A673 (cell line): ENCODE data around the gene SMOC1. TPM values are rescaled to one million over a fixed set of nuclear protein-coding genes. Genes with fewer than 3 reads are reported as not detected.

Experiments used
- BruUV-seq: library from RNA; stranded (reverse); fragments of 400-500 nt; replicated peaks from 2 replicates; lab custom pipeline; 2021; lab: Mats Ljungman, UMichigan
- CTCF ChIA-PET: fragments of 300-600 bp; sonication (Branson Sonifier 250); formaldehyde crosslinking; loops from one replicate; lab custom pipeline; 2022; ENCODE audit warnings: antibody characterized with exemption; lab: Charles Lee
- POLR2A ChIA-PET: fragments of 300-600 bp; sonication (Branson Sonifier 250); formaldehyde crosslinking; loops from one replicate; lab custom pipeline; 2022; ENCODE audit warnings: antibody characterized with exemption; ENCODE audit not compliant: low non-redundant PET; lab: Charles Lee
- DNase-seq: peaks from one replicate; pipeline ENCODE4 v3.0.0-alpha.2; 2015; ENCODE audit warnings: low spot score
- H3K27ac ChIP-seq: fragments of 200-600 bp; sonication (generic); 2 replicates; pipeline ENCODE4 v1.5.1; 2016; ENCODE audit warnings: mixed run types, low read depth, mild to moderate bottlenecking, mixed read lengths, antibody characterized with exemption, low read length; ENCODE audit not compliant: poor library complexity, severe bottlenecking
- H3K27me3 ChIP-seq: fragments of 200-600 bp; sonication (generic); replicated peaks from 2 replicates; pipeline ENCODE4 v1.6.1; 2017; ENCODE audit warnings: mixed run types, low read depth, mild to moderate bottlenecking, mixed read lengths, antibody characterized with exemption, low read length; ENCODE audit not compliant: insufficient read depth, poor library complexity
- H3K36me3 ChIP-seq: fragments of 200-600 bp; sonication (generic); 2 replicates; pipeline ENCODE4 v1.6.1; 2016; ENCODE audit warnings: mixed run types, mild to moderate bottlenecking, mixed read lengths, antibody characterized with exemption, low read length; ENCODE audit not compliant: insufficient read depth, poor library complexity, severe bottlenecking
- H3K4me1 ChIP-seq: fragments of 200-600 bp; sonication (generic); 2 replicates; pipeline ENCODE4 v1.6.1; 2017; ENCODE audit warnings: mixed run types, mild to moderate bottlenecking, mixed read lengths, antibody characterized with exemption, low read length; ENCODE audit not compliant: insufficient read depth, poor library complexity, severe bottlenecking
- H3K4me3 ChIP-seq: fragments of 200-600 bp; sonication (generic); 2 replicates; pipeline ENCODE4 v1.5.1; 2016; ENCODE audit warnings: low read depth, mixed run types, mild to moderate bottlenecking, mixed read lengths, low read length; ENCODE audit not compliant: poor library complexity, severe bottlenecking
- H3K9me3 ChIP-seq: fragments of 200-600 bp; sonication (generic); 2 replicates; pipeline ENCODE4 v1.6.1; 2016; ENCODE audit warnings: mixed run types, low read depth, mild to moderate bottlenecking, mixed read lengths, antibody characterized with exemption, low read length; ENCODE audit not compliant: poor library complexity, severe bottlenecking
- CTCF ChIP-seq: fragments of 300-800, 200-600 bp; sonication (generic); conservative IDR thresholded peaks from 2 replicates; pipeline ENCODE4 v1.5.1; 2017; ENCODE audit warnings: low read depth, mild to moderate bottlenecking, antibody characterized with exemption, low read length, moderate library complexity, mixed read lengths
- EZH2 ChIP-seq: fragments of 200-600 bp; sonication (generic); IDR thresholded peaks from 2 replicates; pipeline ENCODE4 v1.6.1; 2017; ENCODE audit warnings: borderline replicate concordance, low read depth, mild to moderate bottlenecking, mixed read lengths, antibody characterized with exemption, low read length; ENCODE audit not compliant: poor library complexity, severe bottlenecking
- intact Hi-C: fragments of 100-400 bp; cut with micrococcal nuclease; formaldehyde crosslinking; loops from one replicate; pipeline ENCODE4 v1.10.0; 2022; ENCODE audit not compliant: unreplicated experiment
- total RNA-seq: library from RNA; stranded (reverse); gene quantifications from 2 replicates; pipeline ENCODE4 v1.2.3, GENCODE V29; 2021

The SMOC1 gene
- total RNA-seq, 1 experiment from 2014 or later, result not detected

- no peaks in the 10 kb centered on the region for H3K4me1 ChIP-seq
- no TSS peak for BruUV-seq
- H3K36me3 ChIP-seq, result no peaks in the 10 kb centered on the region
- H3K4me3 ChIP-seq, result no peak overlapping the region
- intact Hi-C loops, result no loop called here
- DNase-seq, result no peak
- H3K27ac ChIP-seq, result no peak overlapping the region
- H3K27me3 ChIP-seq, result peaks cover 29% of the 10 kb centered on the region
- H3K9me3 ChIP-seq, result no peaks in the 10 kb centered on the region
- TF ChIP-seq EZH2, result no peak
- TF ChIP-seq CTCF, result no peak
- ChIA-PET CTCF (no interaction called here), POLR2A (no interaction called here)
Measured at GRCh38 chr14:69973846-69974245, 94.6 kb downstream of the SMOC1 start.

GRCh38 chr14:69979882-69980281 is 100.7 kb downstream of the SMOC1 start:
- Histone ChIP-seq H3K36me3 (no peaks in the 10 kb centered on the region), H3K9me3 (no peaks in the 10 kb centered on the region), H3K27me3 (peaks cover 53% of the 10 kb centered on the region), H3K27ac (no peak overlapping the region), H3K4me3 (no peak overlapping the region), H3K4me1 (no peaks in the 10 kb centered on the region)
- no peak for TF ChIP-seq EZH2
- TF ChIP-seq CTCF, result no peak
- no TSS peak for BruUV-seq
- CTCF ChIA-PET, result no interaction called here
- no peak for DNase-seq
- intact Hi-C loops, result no loop called here
- POLR2A ChIA-PET, result no interaction called here

- POLR2A ChIA-PET, result no interaction called here
- no peaks in the 10 kb centered on the region for H3K9me3 ChIP-seq
- no peak for DNase-seq
Measured at GRCh38 chr14:69980457-69981425, 101.5 kb downstream of the SMOC1 start.

More at GRCh38 chr14:69980457-69981425, 101.5 kb downstream of the SMOC1 start:
- Histone ChIP-seq H3K27me3 (peaks cover 52% of the 10 kb centered on the region), H3K27ac (no peak overlapping the region), H3K4me1 (no peaks in the 10 kb centered on the region), H3K36me3 (no peaks in the 10 kb centered on the region), H3K4me3 (no peak overlapping the region)
- CTCF ChIA-PET, result no interaction called here
- no TSS peak for BruUV-seq
- TF ChIP-seq EZH2 (no peak), CTCF (no peak)
- intact Hi-C loops, result no loop called here
